ENCODE results near the gene ATXN7L1.

- TF ChIP-seq CTCF (IDR thresholded peaks at IDR 0.05), result no peak
- no peak for TF ChIP-seq POLR2A (IDR thresholded peaks at IDR 0.05)
Observed at GRCh38 chr7:105881439-105881838, 5.0 kb upstream of the ATXN7L1 start.
